H1 (cell line): ENCODE measurements around the gene ATP1B3. TPM values are rescaled to one million over a fixed set of nuclear protein-coding genes. Genes with fewer than 3 reads are reported as not detected.

Experiments
- CTCF ChIA-PET: fragments of 300-600 bp; sonication (Branson Sonifier 250); formaldehyde crosslinking; loops from one replicate; lab custom pipeline; 2021; ENCODE audit not compliant: partially characterized antibody; lab: Charles Lee
- POLR2A ChIA-PET: fragments of 300-600 bp; sonication (Branson Sonifier 250); formaldehyde crosslinking; loops from one replicate; lab custom pipeline; 2021; ENCODE audit warnings: inconsistent platforms; ENCODE audit not compliant: partially characterized antibody; lab: Charles Lee
- DNase-seq, 2 experiments: peaks; one replicate each; pipeline versions ENCODE4 v3.0.0 to v3.0.0-alpha.2; 2010 to 2022; ENCODE audit warnings: low spot score in 2 of 2, low read depth in 1 of 2, mixed read lengths in 1 of 2
- FAIRE-seq: peaks from 2 replicates; lab custom pipeline; 2011; peaks lifted over from hg19 to GRCh38; lab: Jason Lieb, UNC
- H2AFZ ChIP-seq: 2 replicates; pipeline ENCODE4 v1.8.1; 2012; ENCODE audit warnings: low read length, inconsistent platforms
- H2AK5ac ChIP-seq: 2 replicates; pipeline ENCODE4 v1.6.1; 2013; ENCODE audit warnings: low read depth, low read length
- H2BK120ac ChIP-seq: replicated peaks from 2 replicates; pipeline ENCODE3; 2013; ENCODE audit warnings: low read depth, low read length, inconsistent platforms
- H2BK12ac ChIP-seq: 2 replicates; pipeline ENCODE4 v1.6.1; 2013; ENCODE audit warnings: low read depth, low read length
- H2BK15ac ChIP-seq: 2 replicates; pipeline ENCODE4 v1.6.1; 2013; ENCODE audit warnings: low read length
- H2BK20ac ChIP-seq: 2 replicates; pipeline ENCODE4 v1.6.1; 2013; ENCODE audit warnings: low read length
- H2BK5ac ChIP-seq: 2 replicates; pipeline ENCODE4 v1.6.1; 2013; ENCODE audit warnings: low read depth, low read length
- H3K14ac ChIP-seq: 2 replicates; pipeline ENCODE4 v1.6.1; 2013; ENCODE audit warnings: inconsistent platforms; ENCODE audit not compliant: insufficient read length
- H3K18ac ChIP-seq: 2 replicates; pipeline ENCODE4 v1.6.1; 2013; ENCODE audit warnings: low read length; ENCODE audit errors: extremely low read depth
- H3K23ac ChIP-seq: 2 replicates; pipeline ENCODE4 v1.6.1; 2013; ENCODE audit warnings: inconsistent platforms; ENCODE audit not compliant: insufficient read length
- H3K23me2 ChIP-seq: 2 replicates; pipeline ENCODE4 v1.6.1; 2013; ENCODE audit warnings: low read depth, low read length
- H3K27ac ChIP-seq: 2 replicates; pipeline ENCODE4 v1.6.1; 2011; ENCODE audit warnings: low read depth, low read length, inconsistent platforms
- H3K27me3 ChIP-seq, 4 experiments: replicated peaks in 1 of 4; 1 replicate in 1 of 4; 2 replicates in 3 of 4; pipeline versions ENCODE4 v1.6.1 to v1.8.1; 2011 to 2013; ENCODE audit warnings: low read length in 3 of 4, mild to moderate bottlenecking in 3 of 4, inconsistent platforms in 2 of 4, mixed read lengths in 2 of 4, moderate library complexity in 1 of 4; ENCODE audit not compliant: control insufficient read depth in 3 of 4, insufficient read depth in 3 of 4; ENCODE audit errors: extremely low read depth in 1 of 4
- H3K36me3 ChIP-seq, 4 experiments: 2 replicates each; pipeline versions ENCODE4 v1.6.1 to v1.8.1; 2011 to 2013; ENCODE audit warnings: mild to moderate bottlenecking in 4 of 4, low read length in 3 of 4, moderate library complexity in 2 of 4, control low read depth in 1 of 4, inconsistent platforms in 1 of 4; ENCODE audit not compliant: insufficient read depth in 4 of 4, control insufficient read depth in 2 of 4
- H3K4ac ChIP-seq: replicated peaks from 2 replicates; pipeline ENCODE3; 2013; ENCODE audit warnings: low read length, low read depth, mixed read lengths, inconsistent platforms; ENCODE audit not compliant: insufficient read length
- H3K4me1 ChIP-seq, 4 experiments: replicated peaks in 1 of 4; 1 replicate in 1 of 4; 2 replicates in 3 of 4; pipeline versions ENCODE4 v1.6.1 to v1.8.1; 2011 to 2013; ENCODE audit warnings: low read length in 3 of 4, inconsistent platforms in 2 of 4, mixed read lengths in 1 of 4; ENCODE audit not compliant: insufficient read depth in 4 of 4, control insufficient read depth in 3 of 4
- H3K4me2 ChIP-seq, 2 experiments: 2 replicates each; pipeline versions ENCODE4 v1.6.1 to v1.8.1; 2011 to 2013; ENCODE audit warnings: low read depth in 2 of 2, low read length in 2 of 2, control low read depth in 1 of 2, inconsistent platforms in 1 of 2, mild to moderate bottlenecking in 1 of 2; ENCODE audit not compliant: insufficient read depth in 1 of 2
- H3K4me3 ChIP-seq, 4 experiments: fragments of 200-600, 300-600 bp in 1 of 4; sonication (generic), shearing (Covaris generic), sonication (Bioruptor Twin) in 1 of 4; 2 replicates each; pipeline versions ENCODE4 v1.5.1 to v1.8.1; 2011 to 2016; ENCODE audit warnings: low read length in 4 of 4, low read depth in 3 of 4, control low read depth in 2 of 4, inconsistent platforms in 2 of 4, mild to moderate bottlenecking in 2 of 4, mixed read lengths in 1 of 4, moderate library complexity in 1 of 4; ENCODE audit not compliant: insufficient read depth in 2 of 4; ENCODE audit errors: extremely low read depth in 1 of 4
- H3K56ac ChIP-seq: replicated peaks from 2 replicates; pipeline ENCODE3; 2013; ENCODE audit warnings: low read depth, mild to moderate bottlenecking, mixed read lengths, low read length, inconsistent platforms; ENCODE audit not compliant: insufficient read length
- H3K79me1 ChIP-seq: 2 replicates; pipeline ENCODE4 v1.6.1; 2013; ENCODE audit warnings: low read depth, low read length, control low read depth
- H3K79me2 ChIP-seq, 2 experiments: 2 replicates each; pipeline versions ENCODE4 v1.6.1 to v1.8.1; 2012 to 2013; ENCODE audit warnings: low read length in 2 of 2, mild to moderate bottlenecking in 2 of 2, inconsistent platforms in 1 of 2; ENCODE audit not compliant: insufficient read depth in 2 of 2, control insufficient read depth in 1 of 2
- H3K9ac ChIP-seq, 4 experiments: replicated peaks in 1 of 4; 1 replicate in 1 of 4; 2 replicates in 3 of 4; pipeline versions ENCODE4 v1.6.1 to v1.8.1; 2011 to 2013; ENCODE audit warnings: low read depth in 3 of 4, low read length in 3 of 4, control low read depth in 2 of 4, mild to moderate bottlenecking in 2 of 4, moderate library complexity in 2 of 4, inconsistent platforms in 1 of 4; ENCODE audit errors: extremely low read depth in 1 of 4
- H3K9me3 ChIP-seq, 2 experiments: 2 replicates each; pipeline versions ENCODE4 v1.6.1 to v1.8.1; 2012 to 2013; ENCODE audit warnings: mild to moderate bottlenecking in 2 of 2, moderate library complexity in 2 of 2, control low read depth in 1 of 2, inconsistent platforms in 1 of 2, low read depth in 1 of 2, low read length in 1 of 2, mixed read lengths in 1 of 2; ENCODE audit not compliant: insufficient read depth in 2 of 2
- H4K20me1 ChIP-seq, 2 experiments: replicated peaks in 1 of 2; 2 replicates each; pipeline versions ENCODE3 to v1.8.1; 2011 to 2013; ENCODE audit warnings: inconsistent platforms in 2 of 2, low read length in 2 of 2, mild to moderate bottlenecking in 1 of 2; ENCODE audit not compliant: insufficient read depth in 2 of 2, control insufficient read depth in 1 of 2
- H4K5ac ChIP-seq: 2 replicates; pipeline ENCODE4 v1.6.1; 2013; ENCODE audit warnings: low read length, low read depth, mixed read lengths, inconsistent platforms; ENCODE audit not compliant: insufficient read length
- H4K8ac ChIP-seq: 2 replicates; pipeline ENCODE4 v1.8.0; 2013; ENCODE audit warnings: mild to moderate bottlenecking, moderate library complexity, low read length, inconsistent platforms; ENCODE audit not compliant: insufficient read depth; ENCODE audit errors: extremely low read depth
- H4K91ac ChIP-seq: replicated peaks from 2 replicates; pipeline ENCODE3; 2013; ENCODE audit warnings: low read length, mixed read lengths, inconsistent platforms; ENCODE audit not compliant: insufficient read length
- ATF2 ChIP-seq: IDR thresholded peaks from 2 replicates; pipeline ENCODE4 v1.6.1; 2012; ENCODE audit warnings: low read length, inconsistent platforms
- CTBP2 ChIP-seq: IDR thresholded peaks from 2 replicates; pipeline ENCODE4 v1.7.0; 2011; ENCODE audit warnings: borderline replicate concordance, mild to moderate bottlenecking, moderate library complexity, mixed read lengths, low read length; ENCODE audit not compliant: insufficient read depth, insufficient read length
- POLR2A ChIP-seq, 2 experiments: IDR thresholded peaks; 1 replicate in 1 of 2; 2 replicates in 1 of 2; pipeline ENCODE4 v1.6.1; 2011; ENCODE audit warnings: low read depth in 2 of 2, low read length in 2 of 2, mild to moderate bottlenecking in 2 of 2; ENCODE audit errors: control extremely low read depth in 1 of 2
- WGBS, 2 experiments: shearing (Covaris generic) in 1 of 2; methylation state at CpG; one replicate each; pipeline versions ENCODE4 v1.1.6 to v1.1.7; 2013 to 2015; ENCODE audit warnings: low lambda C conversion rate in 2 of 2, mixed read lengths in 2 of 2, inconsistent platforms in 1 of 2, low coverage in 1 of 2, missing lambda C conversion rate in 1 of 2; ENCODE audit not compliant: insufficient replicate concordance in 2 of 2, insufficient coverage in 1 of 2, insufficient read length in 1 of 2; ENCODE audit errors: extremely low coverage in 1 of 2, missing lambda C conversion rate in 1 of 2; 5-methylcytosine and 5-hydroxymethylcytosine counted together
- polyA plus RNA-seq, 7 experiments: library from polyadenylated mRNA; depleted of rRNA in 3 of 7; stranded (reverse) in 5 of 7; unstranded in 2 of 7; fragments of >200 nt in 5 of 7; fragments of 200-250 nt in 2 of 7; gene quantifications; 1 replicate in 5 of 7; 2 replicates in 1 of 7; 4 replicates in 1 of 7; pipeline versions ENCODE4 v1.2.1 to v1.2.3, GENCODE V29; 2011 to 2013; ENCODE audit warnings: missing spikeins in 2 of 7, mixed read lengths in 2 of 7
- total RNA-seq: library from RNA; stranded (reverse); fragmentation: NEBNext Ultra II Directional; extraction: Animal tissue kit (Norgen Biotek cat#: 25700); gene quantifications from 2 replicates; pipeline ENCODE4 v1.2.1, GENCODE V29; 2021

The ATP1B3 gene
- total and polyA plus RNA-seq, 2 of the 8 experiments (the other 6 are each of a cell fraction or from before 2014, with no cell fraction given) = 233 to 342 TPM

- no peak overlapping the region for H4K5ac ChIP-seq
- H3K4me1 ChIP-seq = 0 out of 7 replicates have a peak, but pooled peaks cover 0 to 3% (median under 1%) of the 10 kb centered on the region in 4 experiments
- H3K14ac ChIP-seq = no peak overlapping the region
- TF ChIP-seq POLR2A (IDR thresholded peaks at IDR 0.05; ENCODE audit: control extremely low read depth in 1 of 2, low read depth in 2 of 2, low read length in 2 of 2) (peak in 1 of 2 experiments; percentile 29; a peak in 1 of 3 replicates), ATF2 (no peak), CTBP2 (no peak)
- H4K20me1 ChIP-seq = peaks cover 0 to 7% of the 10 kb centered on the region in 2 experiments
- POLR2A ChIA-PET = interaction anchor here (0.7 to 2.1 kb wide), 4 partner anchors 11 to 51 kb away, joined by 3 to 5 read pairs (median 4); no protein-coding TSS in a partner anchor
- no peak overlapping the region for H4K91ac ChIP-seq
- H3K23ac ChIP-seq = no peak overlapping the region
- H2BK120ac ChIP-seq = no peak overlapping the region
- no peak overlapping the region for H3K4ac ChIP-seq
- H2BK5ac ChIP-seq = no peak overlapping the region
- H2AK5ac ChIP-seq = no peak overlapping the region
- H3K4me2 ChIP-seq = no peak overlapping the region
- H2BK15ac ChIP-seq = no peak overlapping the region
- H3K27ac ChIP-seq = no peak overlapping the region
- no peak overlapping the region for H2BK12ac ChIP-seq
- FAIRE-seq (no peak), DNase-seq (peak in 1 of 2 experiments; percentile 43)
- no peak overlapping the region for H4K8ac ChIP-seq
- no peaks in the 10 kb centered on the region for H3K23me2 ChIP-seq
- no peak overlapping the region for H3K56ac ChIP-seq
- H3K18ac ChIP-seq = no peak overlapping the region
- no peak overlapping the region for H3K9ac ChIP-seq
- no peaks in the 10 kb centered on the region; the same call in 1 of the 2 replicates for H3K79me1 ChIP-seq
- no peak overlapping the region for H2AFZ ChIP-seq
- no peaks in the 10 kb centered on the region for H3K9me3 ChIP-seq
- H3K27me3 ChIP-seq = no peaks in the 10 kb centered on the region
- WGBS, 2 experiments = 95% methylated on average over 15 of the region's 15 CpGs; no CpG with 5 or more reads in 1 of the 2 experiments
- no peak overlapping the region for H2BK20ac ChIP-seq
- peaks cover 0 to 30% (median 9%) of the 10 kb centered on the region in 4 experiments; a peak in 5 of 8 replicates for H3K36me3 ChIP-seq
- no peak overlapping the region for H3K4me3 ChIP-seq
- CTCF ChIA-PET = interaction anchor here (1.1 to 1.6 kb wide), 4 partner anchors 11 to 351 kb away, joined by 3 to 5 read pairs (median 4); no protein-coding TSS in a partner anchor
- no peaks in the 10 kb centered on the region for H3K79me2 ChIP-seq
Measured at GRCh38 chr3:141928631-141929270, 52.3 kb downstream of the ATP1B3 start.
